Stimulated activated CD4-positive, alpha-beta T cell treated with anti-CD3 and anti-CD28 coated beads, TNF-alpha, amount 100 ng/mL, for 48 hours (primary cell): ENCODE data around the gene CBX7.

Experiments used
- DNase-seq, 3 donors: peaks; one replicate each; pipeline ENCODE4 v3.0.0-alpha.2; 2020; ENCODE audit warnings: low read depth in 3 of 3

Gene CBX7

GRCh38 chr22:39092111-39092862 is 60.2 kb downstream of the CBX7 start:
- no peak for DNase-seq

- DNase-seq, result no peak
Observed at GRCh38 chr22:39091126-39092081, 61.1 kb downstream of the CBX7 start.

GRCh38 chr22:39090426-39091064 is 61.9 kb downstream of the CBX7 start:
- peak in 2 of 3 donors; percentile 68 to 80 for DNase-seq

- no peak for DNase-seq
Observed at GRCh38 chr22:39089928-39090327, 62.6 kb downstream of the CBX7 start.

GRCh38 chr22:39088685-39089032 is 63.8 kb downstream of the CBX7 start:
- DNase-seq, result no peak

GRCh38 chr22:39087881-39088684 is 64.4 kb downstream of the CBX7 start:
- DNase-seq, result no peak

- no peak for DNase-seq
Observed at GRCh38 chr22:39087098-39087497, 65.4 kb downstream of the CBX7 start.

GRCh38 chr22:39084666-39085065 is 67.8 kb downstream of the CBX7 start:
- DNase-seq, result no peak

- no peak for DNase-seq
Observed at GRCh38 chr22:39083212-39084165, 69.0 kb downstream of the CBX7 start.

- DNase-seq, result no peak
Observed at GRCh38 chr22:39081598-39081997, 70.9 kb downstream of the CBX7 start.

- DNase-seq, result no peak
Observed at GRCh38 chr22:39081016-39081415, 71.5 kb downstream of the CBX7 start.
